ENCODE results near the gene CDC25B.

CDC25B gene

DNA sequence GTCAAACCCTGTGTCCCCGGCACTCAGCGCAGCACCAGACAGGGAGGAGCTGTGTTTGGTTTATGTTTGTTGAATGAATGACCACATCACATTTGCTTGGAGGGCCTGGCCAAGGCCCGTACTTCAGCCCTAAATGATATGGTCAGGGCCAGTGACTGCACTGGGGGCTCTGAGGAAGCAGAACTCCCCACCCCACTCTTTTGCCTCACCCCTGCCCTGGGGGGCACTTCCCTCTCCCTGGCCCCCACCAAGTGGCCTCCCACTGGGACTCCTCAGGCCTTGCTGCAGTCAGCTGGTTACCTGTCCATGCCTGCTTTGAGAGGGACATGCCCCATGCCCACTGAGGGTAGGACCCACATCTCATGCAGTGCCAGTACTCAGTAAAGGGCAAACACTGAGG, 31.5 kb upstream of the CDC25B start:
- DNase-seq, result no peak

GRCh38 chr20:3765171-3765882, 30.8 kb upstream of the CDC25B start:
- no peak for DNase-seq

GRCh38 chr20:3766422-3767109, 29.5 kb upstream of the CDC25B start:
- no peak for DNase-seq

GRCh38 chr20:3767110-3767426, 29.0 kb upstream of the CDC25B start:
- no peak for DNase-seq

DNA sequence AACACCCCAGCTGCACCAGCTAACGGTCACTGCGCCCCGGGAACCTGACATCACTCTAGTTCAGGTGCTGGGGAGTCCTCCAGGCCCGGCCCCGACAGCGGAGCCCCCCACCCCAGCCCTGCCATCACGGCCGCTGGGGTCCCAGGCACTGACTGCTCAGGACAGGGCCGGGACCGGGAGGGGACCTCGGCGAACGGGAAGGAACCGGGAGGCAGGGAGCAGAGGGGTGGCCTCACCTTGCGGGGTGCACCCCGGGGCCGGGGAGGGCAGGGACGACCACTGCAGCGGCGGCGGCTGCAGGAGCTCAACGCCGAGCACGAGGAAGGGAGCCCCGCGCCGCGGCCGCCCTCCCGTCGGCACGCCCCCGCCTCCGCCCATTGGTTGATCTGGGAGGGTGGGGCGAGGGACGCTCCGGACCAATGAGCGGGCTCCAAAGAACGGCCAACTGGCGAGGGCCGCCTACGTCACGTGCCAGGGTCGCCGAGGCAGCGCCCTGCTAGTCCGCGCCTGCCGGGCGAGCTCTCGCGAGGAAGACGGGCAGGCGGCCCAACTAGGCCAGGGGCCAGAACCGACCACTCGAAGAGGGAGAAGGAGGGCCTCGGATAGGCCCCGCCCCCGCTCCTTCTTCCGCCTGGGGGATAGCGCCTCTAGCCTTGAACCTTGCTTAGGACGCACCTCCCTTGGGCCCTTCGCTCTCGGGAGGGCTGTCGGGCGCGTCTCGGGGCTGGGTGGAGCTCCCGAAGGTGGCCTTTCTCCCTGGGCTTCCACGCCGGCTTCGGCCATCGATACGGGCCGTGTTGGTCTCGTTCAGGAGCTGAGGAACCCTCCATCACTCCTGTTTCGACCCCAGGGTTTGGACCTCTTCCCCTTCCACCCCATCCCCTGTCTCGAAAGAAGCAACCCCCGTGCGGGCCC, 28.4 kb upstream of the CDC25B start, which contains the start of gene ADISSP:
ADISSP (minus strand) TSS at position 327 of the 915 bp plus-strand sequence. CDS start 7,653 bp downstream, outside the sequence.
- DNase-seq, result peak; percentile 94

GRCh38 chr20:3768342-3769130, 27.6 kb upstream of the CDC25B start:
- DNase-seq, result peak; percentile 67

DNA sequence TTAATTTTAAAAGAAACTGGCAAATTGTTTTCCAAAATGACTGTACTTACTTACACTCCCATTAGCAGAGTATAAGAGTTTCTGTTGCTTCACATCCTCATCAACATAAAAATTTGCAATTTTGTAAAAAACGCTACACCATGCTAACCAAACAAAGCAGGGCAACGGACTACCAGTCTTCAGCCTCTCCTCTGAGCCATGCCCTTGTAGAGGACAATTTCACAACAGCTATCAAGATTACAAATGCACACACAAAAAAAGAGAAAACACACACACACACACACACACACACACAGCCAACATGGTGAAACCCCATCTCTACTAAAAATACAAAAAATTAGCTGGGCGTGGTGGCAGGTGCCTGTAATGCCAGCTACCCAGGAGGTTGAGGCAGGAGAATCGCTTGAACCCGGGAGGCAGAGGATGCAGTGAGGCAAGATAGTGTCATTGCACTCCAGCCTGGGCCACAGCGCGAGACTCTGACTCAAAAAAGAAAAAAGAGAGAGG, 24.5 kb upstream of the CDC25B start:
- no peak for DNase-seq

- DNase-seq, result no peak
Measured at GRCh38 chr20:3775457-3776108, 20.5 kb upstream of the CDC25B start.

- DNase-seq, result no peak
Measured at GRCh38 chr20:3777381-3777715, 18.8 kb upstream of the CDC25B start.

DNA sequence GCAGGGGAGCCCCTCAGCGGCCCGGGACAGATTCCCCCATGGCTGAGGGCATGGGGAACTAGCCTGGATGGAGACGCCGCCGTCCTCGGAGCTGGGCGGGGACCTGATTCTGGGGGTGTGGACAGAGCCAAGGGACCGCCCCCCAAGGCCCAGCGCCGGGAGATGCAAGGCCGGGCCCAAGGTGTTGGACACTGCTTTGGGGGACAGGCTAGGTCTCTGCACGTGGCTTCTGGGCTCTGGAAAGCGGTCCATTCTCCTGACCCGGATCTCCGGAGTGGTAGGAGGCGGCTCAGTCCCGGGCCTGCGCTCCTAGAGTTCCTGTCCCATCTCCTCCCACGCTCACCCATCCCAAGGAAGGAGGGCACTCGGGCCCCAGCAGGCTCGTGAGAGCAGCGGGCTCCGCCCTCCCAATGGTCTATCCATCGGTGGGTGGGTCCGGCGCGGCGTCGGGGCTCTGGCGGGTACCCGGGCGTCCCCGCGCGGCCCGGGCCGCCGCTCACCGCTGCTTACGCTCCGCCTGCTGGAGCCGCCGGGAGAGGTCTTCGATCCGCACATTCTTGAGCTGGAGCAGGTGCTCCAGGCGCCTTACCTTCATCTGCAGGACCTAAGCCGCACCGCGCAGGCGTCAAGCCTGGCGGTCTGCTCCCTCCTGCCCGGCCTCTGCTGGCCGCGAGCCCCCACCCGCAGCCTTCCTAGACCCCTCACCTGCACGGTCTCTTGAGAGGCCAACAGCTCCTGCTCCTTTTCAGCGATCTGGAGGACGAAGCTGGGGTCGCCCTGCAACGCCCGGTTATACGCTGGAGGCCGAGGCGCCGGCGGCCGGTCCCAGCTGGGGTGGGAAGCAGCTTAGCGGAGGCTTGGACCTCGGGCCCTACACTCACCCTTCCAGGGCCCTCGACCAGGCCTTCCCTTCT, 18.1 kb upstream of the CDC25B start:
- peak; percentile 25 for DNase-seq

DNA sequence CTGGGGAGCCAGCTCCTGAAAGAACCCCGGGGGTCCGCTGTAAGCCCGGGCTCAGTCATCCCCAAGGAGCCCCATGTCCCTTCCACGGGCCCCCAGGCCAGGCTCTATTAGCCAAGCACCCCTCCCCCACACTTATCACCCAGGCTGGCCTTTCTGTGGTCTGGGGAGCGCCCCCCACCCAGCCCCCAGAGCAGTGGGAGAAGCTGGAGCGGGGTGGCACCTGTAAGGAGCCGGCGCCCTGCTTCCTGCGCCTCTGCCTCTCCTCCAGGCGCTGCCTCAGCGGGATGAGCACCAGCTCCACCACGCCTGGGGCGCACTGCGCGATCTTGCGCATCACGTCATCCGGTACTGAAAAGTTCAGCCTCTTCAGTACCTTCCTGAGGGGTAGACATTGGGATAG, 17.1 kb upstream of the CDC25B start:
- DNase-seq, result no peak

DNA sequence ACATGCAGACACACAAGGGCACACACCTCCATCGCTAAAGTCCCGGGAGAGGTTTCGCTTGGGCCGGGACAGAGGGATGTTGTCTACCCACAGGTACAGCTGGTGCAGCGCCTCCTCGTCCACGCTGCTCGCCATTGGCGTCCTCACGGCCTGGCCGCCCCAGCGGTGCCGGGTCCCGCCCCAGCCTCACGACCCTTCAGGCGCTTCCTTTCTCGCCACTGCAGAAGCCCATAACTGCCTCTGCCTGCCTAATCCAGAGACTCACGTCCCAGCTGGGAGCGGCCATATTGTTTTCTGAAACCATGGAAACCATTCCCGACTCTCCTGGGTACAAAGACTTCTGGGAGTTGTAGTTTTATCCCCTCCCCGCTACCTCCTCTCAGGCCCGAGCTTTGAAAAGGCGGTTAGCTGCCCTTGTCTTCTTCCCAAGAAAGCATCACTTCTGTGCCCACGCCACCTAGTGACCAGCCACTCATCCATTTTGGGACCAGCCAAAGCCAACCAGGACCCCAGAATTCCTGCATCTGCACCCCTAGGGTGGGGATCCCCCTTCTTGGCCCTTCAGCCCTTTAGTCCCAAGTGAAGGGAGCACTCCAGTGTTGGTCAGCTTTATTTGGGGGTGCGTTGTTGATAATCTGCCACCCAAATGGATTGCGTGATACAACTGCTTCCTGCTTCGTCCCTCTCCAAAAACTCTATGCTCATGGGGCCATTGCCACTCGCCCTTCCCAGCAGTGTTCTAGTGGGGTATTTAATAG, 14.8 kb upstream of the CDC25B start, which contains the start of gene SPEF1:
SPEF1 (minus strand) TSS at position 296 of the 758 bp plus-strand sequence; CDS start at position 135, 161 bp downstream.
- DNase-seq, result peak; percentile 85

DNA sequence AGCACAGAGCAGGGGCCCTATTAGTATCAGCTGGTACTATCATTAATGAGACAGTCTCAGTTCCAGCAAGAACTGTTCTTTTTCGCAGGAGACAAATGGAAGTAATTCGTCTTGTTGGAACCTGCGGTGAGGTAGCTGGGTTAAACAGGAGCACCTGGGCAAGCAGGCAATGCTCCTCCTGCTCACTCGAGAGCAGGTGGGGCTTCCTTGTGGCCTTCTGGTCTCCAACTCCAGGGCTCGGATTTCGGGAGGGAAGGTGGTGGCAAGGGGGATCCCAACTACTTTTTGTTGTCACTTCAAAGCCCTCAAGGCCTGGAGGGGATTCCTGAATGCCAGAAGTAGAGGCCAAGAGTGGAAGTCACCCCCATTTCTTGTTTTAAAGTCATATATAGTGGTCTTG, 13.5 kb upstream of the CDC25B start:
- no peak for DNase-seq

GRCh38 chr20:3783068-3783489, 13.0 kb upstream of the CDC25B start:
- DNase-seq, result no peak

DNA sequence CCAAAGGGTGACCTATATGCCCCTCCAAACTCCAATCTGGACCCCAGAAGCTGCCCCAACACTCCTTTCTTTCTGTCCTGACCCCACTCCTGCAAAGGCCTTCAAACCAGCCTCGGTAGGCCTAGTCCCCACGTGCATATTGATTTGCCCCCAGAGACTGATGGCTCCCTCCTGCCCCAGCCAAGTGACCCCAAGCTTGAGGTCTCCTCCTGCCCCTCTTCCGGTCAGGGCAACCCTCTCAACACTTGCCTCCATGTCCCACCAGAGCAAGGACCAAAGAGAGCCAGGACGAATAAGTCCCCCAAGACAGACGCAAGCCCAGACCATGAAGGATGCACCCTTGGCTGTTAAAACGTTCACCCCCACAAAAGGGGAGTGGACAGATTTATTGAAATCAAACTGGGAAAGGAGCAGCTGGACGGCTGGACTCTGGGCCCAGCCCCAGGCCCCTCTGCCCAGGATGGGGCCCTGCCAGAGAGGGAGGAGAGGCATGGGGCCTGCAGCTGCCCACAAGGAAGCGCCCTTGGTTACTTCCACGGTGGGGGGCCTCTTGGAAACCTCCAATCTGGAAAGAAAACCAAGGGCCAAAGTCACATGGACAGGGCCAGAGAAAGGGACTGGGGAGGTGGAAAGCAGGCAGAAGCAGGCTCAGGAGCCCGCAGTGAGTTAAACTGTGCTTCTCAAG, 12.5 kb upstream of the CDC25B start:
- no peak for DNase-seq

- DNase-seq, result no peak
Measured at GRCh38 chr20:3784216-3784853, 11.8 kb upstream of the CDC25B start.

- DNase-seq, result no peak
Measured at GRCh38 chr20:3784863-3785239, 11.3 kb upstream of the CDC25B start.

DNA sequence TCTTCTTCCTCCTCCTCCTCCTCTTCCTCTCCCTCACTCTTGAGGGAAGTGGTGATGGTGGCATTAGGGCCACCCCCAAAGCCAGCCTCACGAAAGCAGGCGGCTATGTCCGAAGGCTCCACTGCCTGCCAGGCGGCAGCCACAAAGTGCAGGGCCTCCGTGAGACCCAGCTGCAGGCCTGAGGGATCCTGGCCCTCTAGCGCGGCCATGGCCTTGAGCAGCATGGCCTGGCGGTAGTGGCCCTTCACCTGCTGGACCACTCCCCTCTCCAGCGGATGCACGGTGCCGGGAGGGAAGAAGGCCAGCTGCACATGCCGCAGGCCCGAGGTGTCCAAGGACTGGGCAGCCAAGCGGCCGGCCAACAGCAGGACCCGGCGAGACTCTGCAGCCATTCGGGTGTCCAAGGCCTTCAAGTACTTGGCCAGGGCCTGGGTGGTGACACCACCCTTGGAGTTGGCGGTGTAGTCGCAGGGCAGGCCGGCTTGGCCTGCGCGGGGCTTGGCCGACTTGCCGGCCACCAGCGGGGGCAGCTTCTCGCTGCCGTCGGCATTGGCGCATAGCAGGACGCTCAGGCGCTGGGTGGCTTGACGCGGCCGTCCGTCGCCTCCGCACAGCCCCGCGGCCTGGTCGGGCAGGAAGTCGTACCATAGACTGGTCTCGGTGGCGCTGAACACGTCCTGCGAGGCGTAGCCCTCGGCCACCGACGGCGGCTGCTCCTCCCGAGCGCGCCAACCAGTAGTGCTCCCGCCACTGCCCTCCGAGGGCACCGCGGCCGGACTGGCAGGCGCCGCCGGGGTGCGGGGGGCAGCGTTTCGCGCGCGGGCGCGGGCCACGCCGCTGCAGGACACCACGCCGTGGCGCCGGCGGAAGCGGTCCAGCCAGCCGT, 10.6 kb upstream of the CDC25B start:
- DNase-seq, result no peak

All from kidney glomerular epithelial cell (primary cell).